HG03378 (cell line): Measurements from ENCODE around the gene MYMX.

Experiments
- ATAC-seq: cut with Tn5 transposase; IDR thresholded peaks from one replicate; pipeline ENCODE4 v1.9.1; 2021; ENCODE audit warnings: mild to moderate bottlenecking, moderate library complexity; ENCODE audit not compliant: unreplicated experiment

MYMX gene

DNA sequence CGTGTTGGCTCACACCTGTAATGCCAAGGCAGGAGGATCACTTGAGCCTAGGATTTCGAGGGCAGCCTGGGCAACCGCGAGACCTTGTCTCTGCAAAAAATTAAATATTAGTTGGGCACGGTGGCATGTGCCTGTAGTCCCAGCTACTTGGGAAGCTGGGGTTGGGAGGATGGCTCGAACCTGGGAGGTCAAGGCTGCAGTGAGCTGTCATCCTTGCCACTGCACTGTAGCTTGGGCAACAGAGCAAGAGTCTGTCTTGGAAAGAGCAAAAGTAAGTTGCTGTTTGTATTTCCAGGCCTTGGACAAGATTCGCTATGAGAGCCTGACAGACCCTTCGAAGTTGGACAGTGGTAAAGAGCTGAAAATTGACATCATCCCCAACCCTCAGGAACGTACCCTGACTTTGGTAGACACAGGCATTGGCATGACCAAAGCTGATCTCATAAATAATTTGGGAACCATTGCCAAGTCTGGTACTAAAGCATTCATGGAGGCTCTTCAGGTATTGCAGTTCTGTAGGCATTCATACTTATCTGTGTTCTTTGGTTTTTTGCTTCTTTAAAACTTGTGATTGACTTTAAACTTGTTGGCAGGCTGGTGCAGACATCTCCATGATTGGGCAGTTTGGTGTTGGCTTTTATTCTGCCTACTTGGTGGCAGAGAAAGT, 32.5 kb downstream of the MYMX start:
- no peak for ATAC-seq

DNA sequence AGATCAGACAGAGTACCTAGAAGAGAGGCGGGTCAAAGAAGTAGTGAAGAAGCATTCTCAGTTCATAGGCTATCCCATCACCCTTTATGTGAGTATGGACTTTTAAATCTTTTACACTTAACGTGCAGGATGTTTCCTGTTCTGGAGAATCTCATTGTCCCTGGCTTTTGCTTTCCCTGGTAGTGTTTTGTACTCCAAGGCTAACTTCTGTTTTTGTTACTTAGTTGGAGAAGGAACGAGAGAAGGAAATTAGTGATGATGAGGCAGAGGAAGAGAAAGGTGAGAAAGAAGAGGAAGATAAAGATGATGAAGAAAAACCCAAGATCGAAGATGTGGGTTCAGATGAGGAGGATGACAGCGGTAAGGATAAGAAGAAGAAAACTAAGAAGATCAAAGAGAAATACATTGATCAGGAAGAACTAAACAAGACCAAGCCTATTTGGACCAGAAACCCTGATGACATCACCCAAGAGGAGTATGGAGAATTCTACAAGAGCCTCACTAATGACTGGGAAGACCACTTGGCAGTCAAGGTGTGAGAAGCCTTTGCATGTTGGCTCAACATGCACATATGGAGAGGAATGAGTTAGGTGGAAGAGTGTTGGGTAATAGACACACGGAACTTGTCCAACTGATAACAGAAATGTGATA, 33.5 kb downstream of the MYMX start:
- ATAC-seq, result no peak

DNA sequence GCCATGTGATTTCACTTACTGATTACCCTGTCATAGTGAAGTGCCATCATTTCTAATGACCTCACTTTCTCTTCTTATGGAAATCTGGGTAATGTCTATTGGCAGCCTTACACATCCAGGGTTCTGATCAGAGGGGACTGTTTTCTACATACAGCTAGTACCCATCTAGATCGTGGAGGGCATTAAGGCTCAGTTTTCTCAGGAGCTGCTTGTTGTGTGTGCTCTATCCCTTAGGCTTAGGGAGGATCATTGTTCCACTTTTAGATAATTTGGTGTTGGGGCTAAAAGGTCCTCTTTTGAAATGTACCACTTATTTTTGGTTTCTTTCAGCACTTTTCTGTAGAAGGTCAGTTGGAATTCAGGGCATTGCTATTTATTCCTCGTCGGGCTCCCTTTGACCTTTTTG, 34.0 kb downstream of the MYMX start:
- ATAC-seq, result no peak

DNA sequence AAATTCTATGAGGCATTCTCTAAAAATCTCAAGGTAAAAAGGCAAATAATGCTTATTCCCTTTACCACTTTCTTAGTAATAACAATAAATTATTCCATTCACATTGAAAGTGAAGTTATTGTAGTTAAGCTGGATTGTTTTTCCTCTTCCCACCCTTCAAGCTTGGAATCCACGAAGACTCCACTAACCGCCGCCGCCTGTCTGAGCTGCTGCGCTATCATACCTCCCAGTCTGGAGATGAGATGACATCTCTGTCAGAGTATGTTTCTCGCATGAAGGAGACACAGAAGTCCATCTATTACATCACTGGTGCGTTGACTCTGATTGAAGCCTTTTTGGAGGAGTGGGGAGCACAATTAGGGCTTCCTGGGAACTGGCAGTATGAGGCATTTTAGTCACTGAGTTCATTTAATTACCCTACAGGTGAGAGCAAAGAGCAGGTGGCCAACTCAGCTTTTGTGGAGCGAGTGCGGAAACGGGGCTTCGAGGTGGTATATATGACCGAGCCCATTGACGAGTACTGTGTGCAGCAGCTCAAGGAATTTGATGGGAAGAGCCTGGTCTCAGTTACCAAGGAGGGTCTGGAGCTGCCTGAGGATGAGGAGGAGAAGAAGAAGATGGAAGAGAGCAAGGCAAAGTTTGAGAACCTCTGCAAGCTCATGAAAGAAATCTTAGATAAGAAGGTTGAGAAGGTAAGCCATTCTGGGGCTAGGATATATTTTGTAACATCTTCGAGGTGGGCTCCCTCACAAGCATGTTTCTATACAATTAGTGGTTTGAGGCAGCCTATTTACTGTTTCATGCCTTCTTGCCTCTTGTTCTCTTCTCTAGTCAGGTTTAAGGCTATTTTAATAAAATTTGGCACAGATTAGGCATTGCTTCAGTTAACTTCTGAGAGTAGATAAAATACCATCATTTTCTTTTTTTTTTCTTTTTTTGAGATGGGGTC, 35.1 kb downstream of the MYMX start:
- ATAC-seq, result no peak

DNA sequence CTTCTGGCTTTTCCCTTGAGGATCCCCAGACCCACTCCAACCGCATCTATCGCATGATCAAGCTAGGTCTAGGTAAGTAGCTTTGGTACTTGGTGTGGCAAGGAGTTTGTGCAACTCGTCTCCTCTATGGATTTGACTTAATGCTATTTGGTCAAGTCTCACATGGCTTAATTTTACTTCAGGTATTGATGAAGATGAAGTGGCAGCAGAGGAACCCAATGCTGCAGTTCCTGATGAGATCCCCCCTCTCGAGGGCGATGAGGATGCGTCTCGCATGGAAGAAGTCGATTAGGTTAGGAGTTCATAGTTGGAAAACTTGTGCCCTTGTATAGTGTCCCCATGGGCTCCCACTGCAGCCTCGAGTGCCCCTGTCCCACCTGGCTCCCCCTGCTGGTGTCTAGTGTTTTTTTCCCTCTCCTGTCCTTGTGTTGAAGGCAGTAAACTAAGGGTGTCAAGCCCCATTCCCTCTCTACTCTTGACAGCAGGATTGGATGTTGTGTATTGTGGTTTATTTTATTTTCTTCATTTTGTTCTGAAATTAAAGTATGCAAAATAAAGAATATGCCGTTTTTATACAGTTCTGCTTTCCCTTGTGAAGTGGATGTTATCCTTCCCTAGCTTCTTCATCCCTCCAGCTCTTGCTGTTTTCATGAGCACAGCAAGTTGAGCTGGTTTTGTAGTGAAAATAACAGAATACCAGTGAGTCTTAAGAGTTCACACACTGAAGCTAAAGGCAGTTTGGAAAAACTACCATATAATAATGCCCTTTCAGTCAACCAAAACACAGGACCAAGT, 36.8 kb downstream of the MYMX start:
- ATAC-seq, result no peak

DNA sequence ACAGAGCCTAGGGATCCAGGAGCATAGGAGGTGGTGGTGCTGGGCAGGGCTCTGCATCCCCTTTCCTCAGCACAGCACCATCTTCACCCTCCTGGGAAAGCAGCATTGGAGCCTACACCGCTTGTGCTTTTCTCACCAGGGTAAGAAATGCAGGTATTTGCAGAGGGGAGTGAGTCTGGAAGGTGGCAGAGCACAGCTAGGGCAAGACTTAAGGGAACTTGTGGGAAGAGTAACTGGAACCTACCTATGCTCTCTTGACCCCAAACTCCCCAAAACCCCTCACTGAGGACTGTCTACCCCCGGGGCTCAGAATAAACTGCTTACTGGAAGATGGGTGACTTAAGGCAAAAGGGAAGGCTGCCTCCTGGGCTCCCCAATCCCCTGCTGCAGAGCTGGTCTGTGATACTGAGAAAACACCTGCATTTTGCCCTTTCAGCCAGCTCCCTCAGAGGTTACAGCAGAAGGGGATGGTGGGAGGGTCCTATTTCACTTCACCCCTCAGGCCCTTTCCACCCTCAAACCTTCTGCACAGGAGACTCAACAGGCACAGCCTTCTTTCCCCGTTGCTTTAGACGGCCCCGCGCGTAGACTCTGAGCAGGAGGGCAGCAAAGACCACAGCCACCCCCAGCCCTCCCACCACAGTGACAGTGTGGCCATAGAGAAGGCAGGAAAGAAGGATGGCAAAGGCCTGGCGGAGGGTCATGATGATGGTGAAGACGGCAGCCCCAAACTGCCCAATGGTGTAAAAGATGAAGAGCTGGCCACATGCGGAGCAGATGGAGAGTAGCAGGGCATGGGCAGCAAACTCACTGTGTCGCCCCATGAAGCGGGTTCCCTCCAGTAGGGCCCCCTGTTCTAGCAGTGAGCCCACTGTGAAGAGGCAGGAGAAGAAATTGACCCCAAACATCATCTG, 37.7 kb downstream of the MYMX start:
- no peak for ATAC-seq

DNA sequence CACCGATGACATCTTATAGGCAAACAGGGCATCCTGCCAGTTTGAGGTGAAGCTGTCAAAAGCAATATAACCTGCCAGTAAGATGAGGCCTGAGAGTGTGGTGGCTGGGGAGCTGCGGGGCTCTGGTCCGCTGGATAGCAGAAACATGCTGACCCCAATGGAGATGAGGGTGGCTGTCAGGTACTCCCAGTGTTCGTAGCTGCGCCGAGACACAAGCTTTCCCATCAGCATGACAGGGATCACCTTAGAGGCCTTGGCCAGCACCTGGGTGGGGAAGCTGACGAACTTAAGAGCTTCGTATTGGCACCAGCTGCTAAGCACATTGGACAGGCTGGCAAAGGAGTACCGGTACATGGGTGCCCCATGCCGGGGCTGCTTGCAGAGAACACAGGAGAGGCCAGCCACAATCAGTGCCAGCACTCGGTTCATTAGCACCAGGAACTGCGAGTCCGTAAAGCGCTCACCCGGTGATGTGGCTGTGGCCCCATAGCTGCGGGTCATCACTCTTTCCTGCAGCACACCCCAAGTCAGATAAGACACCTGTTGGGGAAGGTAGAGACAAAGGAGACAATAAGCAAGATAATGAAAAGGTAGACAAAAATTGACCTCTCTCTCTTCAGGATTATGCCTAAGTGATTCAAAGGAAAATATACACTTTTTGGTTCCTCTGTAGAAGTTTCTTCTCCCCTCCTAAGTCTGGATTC, 38.5 kb downstream of the MYMX start:
- no peak for ATAC-seq

DNA sequence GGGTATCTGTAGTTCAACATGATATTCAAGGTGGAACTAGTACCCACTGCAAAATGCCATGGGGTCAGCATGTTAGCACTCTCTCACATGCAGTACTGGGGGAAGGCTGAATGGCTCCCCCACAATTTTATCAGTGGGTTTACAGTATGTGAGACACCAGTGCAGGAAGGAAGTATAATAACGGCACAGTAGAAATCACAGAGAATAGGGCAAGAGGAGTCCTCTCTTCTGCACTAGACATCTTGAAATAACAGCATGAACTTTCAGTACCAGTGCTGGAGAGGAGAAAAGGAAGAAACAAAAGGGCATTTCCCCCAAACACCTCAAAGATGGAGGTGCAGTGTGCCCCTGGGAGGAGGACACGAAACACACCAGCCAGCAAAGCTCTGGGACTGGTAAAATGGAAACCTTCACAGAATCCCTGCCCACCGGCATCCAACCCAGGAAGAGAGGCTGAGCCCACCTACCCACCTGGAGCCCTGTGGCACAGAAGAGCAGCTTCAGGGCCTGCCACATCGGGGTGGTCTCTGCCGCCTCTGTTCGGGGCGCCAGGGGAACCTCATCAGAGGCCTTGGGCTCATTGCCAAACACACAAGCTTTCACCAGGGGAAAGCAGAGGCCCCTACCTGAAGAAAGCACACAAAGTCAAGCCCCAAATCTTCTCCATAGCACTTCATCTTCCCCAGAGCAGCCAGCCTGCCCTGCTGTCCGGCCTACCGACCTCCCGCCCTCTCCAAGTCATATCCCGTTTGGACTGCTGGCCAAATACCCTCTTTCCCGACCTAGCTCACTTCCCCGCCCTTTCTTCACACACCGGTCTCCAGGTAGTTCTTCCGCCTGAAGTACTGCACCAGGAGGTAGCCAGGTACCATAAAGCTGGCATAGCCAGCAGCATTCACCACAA, 39.4 kb downstream of the MYMX start:
- no peak for ATAC-seq

DNA sequence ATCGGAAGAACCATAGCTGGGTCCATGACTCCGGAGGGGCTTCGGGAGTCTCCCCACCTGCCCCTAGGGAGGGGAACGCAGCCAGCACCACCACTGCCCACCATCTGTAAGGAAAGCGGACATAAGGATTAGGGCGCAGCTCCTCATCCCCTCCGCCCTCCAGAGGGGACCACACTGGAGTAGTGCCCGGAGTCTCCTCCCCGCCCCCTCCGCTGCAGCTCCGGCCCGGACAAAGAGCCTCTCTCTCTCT, 40.0 kb downstream of the MYMX start:
- no peak for ATAC-seq

DNA sequence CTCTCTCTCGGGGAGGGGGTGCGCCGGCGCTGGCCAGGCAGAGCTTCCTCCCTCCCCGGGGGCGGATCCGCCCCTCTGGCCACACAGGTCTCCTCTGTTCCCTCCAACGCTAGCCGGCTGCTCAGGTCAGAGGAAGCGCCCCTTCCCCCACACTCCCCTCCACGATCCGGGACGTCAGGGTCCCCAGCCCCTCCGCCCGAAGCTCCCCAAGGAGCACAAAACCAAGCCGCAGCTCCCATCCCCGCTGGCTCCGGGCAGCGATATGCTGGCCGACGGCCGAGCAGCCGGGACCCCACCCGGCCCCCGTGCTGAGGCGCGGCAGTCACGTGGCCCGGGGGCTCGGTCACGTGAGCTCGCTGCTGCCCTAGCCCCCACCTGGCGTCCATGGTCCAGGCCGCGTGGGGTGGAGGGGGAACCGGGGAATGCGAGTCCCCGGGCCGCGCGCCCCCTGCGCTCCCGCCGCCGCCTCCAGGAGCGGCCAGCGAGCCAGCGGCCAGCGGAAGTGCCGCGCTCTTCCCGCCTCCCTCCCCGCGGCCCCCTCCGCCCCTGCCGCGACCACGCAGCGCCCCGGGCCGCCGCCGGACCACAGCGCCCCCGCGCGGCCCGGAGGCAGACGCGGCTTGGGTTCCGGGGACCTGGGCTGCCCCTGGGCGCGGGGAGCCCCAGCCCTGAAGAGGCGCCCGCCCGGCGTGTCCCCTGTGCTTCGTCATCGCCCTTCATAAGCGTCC, 40.5 kb downstream of the MYMX start, which contains the start of gene SLC35B2:
TSS of gene SLC35B2 (minus strand) at position 504 of the 728 bp plus-strand sequence. CDS start at position 386, 118 bp downstream.
- ATAC-seq, result no peak

DNA sequence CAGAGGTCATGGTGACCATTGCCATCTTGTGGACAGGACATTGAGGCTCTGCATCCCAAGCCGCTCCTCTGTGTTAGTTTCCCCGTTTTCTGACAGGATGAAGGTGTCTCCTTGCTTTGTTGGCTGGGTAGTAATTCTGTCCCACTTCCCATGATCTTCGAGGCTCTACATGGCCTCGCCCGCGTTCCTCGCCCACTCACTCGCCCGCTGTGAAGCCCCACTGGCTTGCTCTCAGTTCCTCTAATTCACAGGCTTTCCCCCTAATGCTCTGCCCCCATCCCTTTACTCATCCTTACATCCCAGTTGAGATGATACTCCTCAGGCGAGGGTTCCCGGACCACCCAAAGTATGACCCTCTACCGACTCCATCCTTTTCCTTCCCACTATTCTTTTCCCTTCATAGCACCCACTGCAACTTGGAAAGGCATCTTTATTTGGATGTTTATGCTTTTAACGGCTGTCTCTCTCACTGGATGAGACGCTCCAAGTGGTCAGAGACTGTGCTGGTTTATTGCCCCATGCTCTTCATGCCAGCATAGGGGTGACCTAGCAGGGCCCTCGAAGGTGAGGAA, 41.1 kb downstream of the MYMX start:
- no peak for ATAC-seq

DNA sequence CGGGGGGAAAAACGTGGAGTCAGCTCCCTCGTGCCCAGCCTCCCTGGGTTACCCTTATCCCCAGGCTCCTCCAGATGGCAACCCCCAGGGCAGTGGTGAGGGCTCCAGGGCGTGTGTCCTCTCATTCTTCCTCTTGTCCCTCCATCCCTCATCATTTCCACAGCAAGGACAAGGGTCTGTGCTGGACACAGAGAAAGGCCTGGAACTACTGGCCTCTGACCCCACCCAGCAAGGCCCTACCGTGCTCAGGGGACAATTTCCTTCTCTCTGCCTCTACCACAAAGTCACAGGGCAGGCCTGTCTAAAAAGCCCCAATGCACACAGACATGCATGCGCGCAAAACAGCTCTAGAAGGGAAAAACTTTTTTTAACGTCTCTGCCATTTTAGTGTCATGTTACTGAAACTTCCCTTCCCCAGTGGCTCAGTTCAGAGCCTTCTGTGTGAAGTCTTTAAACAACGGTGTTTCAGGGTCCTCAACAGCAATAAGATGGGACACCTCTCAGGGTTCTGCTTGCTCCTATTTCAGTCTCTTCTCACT, 41.7 kb downstream of the MYMX start:
- ATAC-seq, result no peak

DNA sequence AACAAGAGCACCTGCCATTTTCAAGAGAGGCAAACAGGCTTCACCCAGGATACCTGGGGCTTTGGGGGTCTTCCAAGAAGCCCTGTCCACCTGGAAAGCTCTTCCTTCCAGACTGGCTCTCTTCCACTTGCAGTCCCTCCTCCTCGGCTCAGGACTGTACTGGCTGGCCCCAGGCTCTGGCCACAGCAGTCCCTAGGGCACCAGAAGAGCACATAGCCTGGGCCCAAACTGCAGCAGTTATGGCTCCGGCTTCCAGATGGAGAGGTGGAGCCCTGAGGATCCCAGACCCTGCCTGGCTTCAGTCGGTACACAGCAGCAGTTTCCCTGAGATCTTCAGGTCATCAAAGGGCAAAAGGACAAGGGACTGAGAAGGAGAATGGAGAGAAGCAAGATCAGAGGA, 42.2 kb downstream of the MYMX start:
- no peak for ATAC-seq

DNA sequence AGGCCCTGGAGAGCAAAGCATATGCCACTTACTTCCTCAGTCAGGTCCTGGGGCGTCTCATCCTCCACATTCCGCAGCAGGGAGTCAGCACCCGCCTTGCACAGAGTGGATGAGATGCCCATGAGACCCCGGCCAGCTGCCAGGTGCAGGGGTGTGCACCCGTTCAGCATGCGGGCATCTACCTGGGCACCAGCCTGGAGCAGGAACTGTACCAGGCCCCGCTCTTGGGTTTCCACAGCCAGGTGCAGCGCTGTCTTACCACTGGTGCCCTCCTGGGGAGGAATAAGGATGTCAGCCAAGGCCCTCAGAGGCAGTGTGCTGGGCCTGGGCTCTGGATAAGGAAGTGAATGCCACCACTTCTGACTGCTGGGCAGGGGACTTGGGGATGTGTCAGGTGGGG, 43.3 kb downstream of the MYMX start:
- no peak for ATAC-seq

DNA sequence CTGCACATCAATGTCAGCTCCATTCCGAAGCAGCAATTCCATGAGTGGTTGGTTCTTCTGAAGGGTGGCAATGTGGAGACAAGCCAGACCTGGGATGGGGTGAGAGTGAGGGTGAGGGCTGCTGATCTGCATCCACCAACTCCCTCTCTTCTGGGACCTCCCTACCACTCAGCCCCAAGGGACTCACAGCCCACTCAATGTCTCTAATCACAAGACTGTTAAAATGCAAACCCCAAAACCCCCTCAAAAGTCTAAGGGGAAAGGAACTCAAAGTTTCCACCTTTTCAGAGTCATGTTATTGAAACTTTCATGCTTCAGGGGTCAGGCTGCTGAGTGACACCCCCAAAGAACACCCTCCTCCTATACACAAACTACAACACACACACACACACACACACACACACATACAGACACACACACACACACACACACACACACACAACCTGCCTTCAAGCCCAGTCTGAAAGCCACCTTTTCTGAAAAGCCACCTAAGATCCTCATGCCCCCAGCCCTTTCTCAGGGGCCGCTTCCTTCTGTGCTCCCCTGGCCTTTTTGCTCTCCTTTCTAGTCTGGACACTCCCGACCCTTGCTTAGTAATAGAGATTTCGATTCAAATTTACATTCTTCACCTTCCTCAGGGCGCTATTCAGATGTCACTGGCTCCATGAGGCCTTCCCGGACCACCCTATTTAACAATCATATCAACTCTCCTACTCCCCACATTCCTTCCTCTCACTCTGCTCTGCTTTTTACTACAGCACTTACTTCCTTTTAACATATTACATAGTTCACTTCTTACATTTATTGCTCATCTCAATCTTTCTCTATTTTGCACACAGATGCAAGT, 43.9 kb downstream of the MYMX start:
- ATAC-seq, result no peak

DNA sequence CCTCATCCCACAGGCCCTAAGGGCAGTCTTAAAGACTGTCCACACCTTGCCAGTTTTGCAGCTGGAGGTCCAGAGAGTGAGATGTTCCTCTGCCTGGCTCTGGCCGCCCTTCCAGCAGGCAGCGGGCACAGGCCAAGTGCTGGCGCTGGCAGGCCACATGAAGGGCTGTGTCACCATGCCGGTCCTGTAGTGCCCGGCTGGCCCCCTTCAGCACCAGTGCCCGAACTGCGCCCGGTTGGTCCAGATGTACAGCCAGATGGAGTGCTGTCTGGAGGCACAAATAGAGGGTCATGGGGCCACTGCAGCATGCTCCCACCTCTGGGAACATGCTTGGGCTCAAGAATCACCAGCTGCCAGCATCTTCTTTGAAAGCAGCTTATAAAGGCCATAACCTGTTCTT, 44.9 kb downstream of the MYMX start:
- ATAC-seq, result no peak
